ENCODE data around the gene TASP1. TPM values are rescaled to one million over a fixed set of nuclear protein-coding genes. Genes with fewer than 3 reads are reported as not detected.
A peak's percentile ranks its signal among the peaks of the same experiment; 100 is the strongest.

The TASP1 gene
- total RNA-seq, 6 experiments from 2014 or later, result 2.5 to 6.1 (median 4.3) TPM

- no peaks in the 10 kb centered on the region for H3K36me3 ChIP-seq
- no peak for DNase-seq
- H3K9me3 ChIP-seq, result no peaks in the 10 kb centered on the region
- no peak overlapping the region for H3K4me3 ChIP-seq
- H3K4me1 ChIP-seq, result peaks cover 0 to 5% (median 0%) of the 10 kb centered on the region in 4 donors
- intact Hi-C loops (cut with DNase I), result no loop called here
- no peaks in the 10 kb centered on the region for H3K27me3 ChIP-seq
- whole genome bisulfite sequencing (ENCODE audit: insufficient coverage, low coverage, low lambda C conversion rate, missing lambda C conversion rate), result 25% methylated on average over 1 of the region's 1 CpG
- ATAC-seq, result no peak
- TF ChIP-seq CTCF (IDR thresholded peaks at IDR 0.05), result no peak
- TF ChIP-seq POLR2A (IDR thresholded peaks at IDR 0.05), result no peak
- H3K27ac ChIP-seq, result no peak overlapping the region
These were observed 45.1 kb upstream of the TASP1 start for GRCh38 chr20:13683833-13684232.

DNA sequence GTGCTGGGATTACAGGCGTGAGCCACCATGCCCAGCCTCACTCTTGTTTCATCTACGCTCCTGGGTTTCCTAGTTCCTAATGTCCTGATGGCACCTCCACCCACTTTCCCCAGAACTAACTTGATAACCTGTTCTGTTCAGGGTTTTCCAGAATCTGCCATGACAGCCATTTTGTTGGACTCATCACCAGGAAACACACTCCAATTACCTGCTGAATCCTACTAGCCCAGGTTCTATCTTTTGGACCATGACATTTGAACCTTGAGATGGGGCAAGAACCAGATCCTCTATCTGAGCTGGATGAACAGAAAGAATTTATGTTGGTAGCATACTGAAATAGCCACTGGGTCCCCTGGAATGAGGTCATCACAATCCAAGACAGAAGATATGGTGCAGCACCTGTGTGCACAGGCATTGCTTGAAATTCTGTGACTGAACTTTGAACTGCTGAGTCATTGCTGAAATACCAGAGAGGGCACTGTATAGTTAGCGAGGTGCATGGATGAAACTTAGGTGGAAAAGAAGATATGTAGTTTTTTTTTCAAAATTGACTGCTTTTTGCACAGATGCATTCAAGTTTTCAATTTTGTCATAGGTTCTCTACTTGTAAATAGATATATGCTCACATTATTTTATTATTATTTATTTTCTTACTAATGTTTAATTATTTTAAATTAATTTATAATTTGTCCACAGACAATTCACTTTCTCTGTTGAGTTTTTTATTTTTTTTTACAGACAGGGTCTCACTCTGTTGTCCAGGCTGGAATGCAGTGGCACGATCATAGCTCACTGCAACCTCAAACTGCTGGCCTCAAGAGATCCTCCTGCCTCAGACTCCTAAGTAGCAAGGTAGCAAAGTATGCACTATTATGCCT, 42.8 kb upstream of the TASP1 start:
- peaks cover 0 to 5% (median 0%) of the 10 kb centered on the region in 4 donors for H3K4me1 ChIP-seq
- no peak overlapping the region for H3K4me3 ChIP-seq
- H3K9me3 ChIP-seq, result no peaks in the 10 kb centered on the region
- ATAC-seq (peak; percentile 87 to 99 (median 96)), DNase-seq (no peak)
- TF ChIP-seq CTCF (IDR thresholded peaks at IDR 0.05), result no peak
- no peak for TF ChIP-seq POLR2A (IDR thresholded peaks at IDR 0.05)
- 15% methylated on average over 1 of the region's 4 CpGs for WGBS (ENCODE audit: insufficient coverage, low coverage, low lambda C conversion rate, missing lambda C conversion rate)
- H3K27ac ChIP-seq, result no peak overlapping the region
- H3K36me3 ChIP-seq, result no peaks in the 10 kb centered on the region
- intact Hi-C loops (cut with DNase I), result no loop called here
- no peaks in the 10 kb centered on the region for H3K27me3 ChIP-seq

- Histone ChIP-seq H3K27me3 (no peaks in the 10 kb centered on the region), H3K4me1 (peaks cover 0 to 5% (median 0%) of the 10 kb centered on the region in 4 donors), H3K9me3 (no peaks in the 10 kb centered on the region), H3K36me3 (no peaks in the 10 kb centered on the region), H3K27ac (no peak overlapping the region), H3K4me3 (no peak overlapping the region)
- ATAC-seq (no peak), DNase-seq (no peak)
- intact Hi-C loops (cut with DNase I), result no loop called here
- 38% methylated on average over 1 of the region's 1 CpG for WGBS (ENCODE audit: insufficient coverage, low coverage, low lambda C conversion rate, missing lambda C conversion rate)
- TF ChIP-seq CTCF (IDR thresholded peaks at IDR 0.05) (no peak), POLR2A (IDR thresholded peaks at IDR 0.05) (no peak)
These were observed 40.2 kb upstream of the TASP1 start for GRCh38 chr20:13678944-13679343.

DNA sequence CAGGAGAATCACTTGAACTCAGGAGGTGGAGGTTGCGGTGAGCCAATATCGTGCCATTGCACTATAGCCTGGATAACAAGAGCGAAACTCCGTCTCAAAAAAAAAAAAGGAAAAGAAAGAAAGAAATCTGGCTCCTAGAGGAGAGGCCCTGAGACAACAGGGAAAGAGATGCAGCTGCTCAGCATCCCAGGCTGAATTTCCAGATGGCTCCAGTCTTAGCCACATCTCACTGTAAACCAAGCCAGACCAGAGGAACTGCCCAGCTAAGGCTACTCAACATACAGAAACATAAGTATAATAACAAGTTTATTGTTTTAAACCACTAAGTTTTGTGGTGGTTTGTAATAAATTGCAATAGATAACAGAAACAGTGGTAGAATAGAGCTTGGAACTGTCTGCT, 38.5 kb upstream of the TASP1 start:
- Histone ChIP-seq H3K4me1 (peaks cover 0 to 9% (median 0%) of the 10 kb centered on the region in 4 donors), H3K27ac (no peak overlapping the region), H3K4me3 (no peak overlapping the region), H3K9me3 (no peaks in the 10 kb centered on the region), H3K27me3 (no peaks in the 10 kb centered on the region), H3K36me3 (no peaks in the 10 kb centered on the region)
- intact Hi-C loops (cut with DNase I), result no loop called here
- no peak for ATAC-seq
- WGBS (ENCODE audit: insufficient coverage, low coverage, low lambda C conversion rate, missing lambda C conversion rate), result 97% methylated on average over 4 of the region's 4 CpGs
- no peak for TF ChIP-seq POLR2A (IDR thresholded peaks at IDR 0.05)
- TF ChIP-seq CTCF (IDR thresholded peaks at IDR 0.05), result no peak
- DNase-seq, result no peak
